ENCODE measurements around the gene KCNN2.
"Not testable (repeated sequence)": the region's sequence is repeated elsewhere in the genome, so short reads cannot be mapped to it uniquely, and the experiment has no call there.

KCNN2 gene

DNA sequence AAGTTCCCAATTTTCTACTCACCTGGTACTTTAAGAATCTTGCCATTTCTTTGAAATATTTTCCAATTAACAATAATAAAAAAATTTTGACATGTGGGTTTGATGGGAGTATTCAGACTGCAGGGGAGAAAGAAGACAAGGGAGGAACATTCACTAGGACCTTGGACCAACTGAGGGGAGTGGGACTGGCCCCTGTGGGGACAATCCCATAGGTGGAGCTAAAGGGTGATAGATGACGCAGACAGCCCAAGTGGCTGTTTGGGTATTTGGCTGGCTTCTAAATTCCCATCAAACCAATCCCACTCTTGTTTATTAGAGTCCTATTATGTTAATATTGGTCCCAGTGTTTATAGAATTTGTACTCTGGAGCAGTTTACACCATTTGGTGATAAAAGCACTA, 65.3 kb downstream of the KCNN2 start:
- DNase-seq, result no peak

- no peak for DNase-seq
Measured at GRCh38 chr5:114430532-114430931, 68.7 kb downstream of the KCNN2 start.

GRCh38 chr5:114432684-114433083, 70.8 kb downstream of the KCNN2 start:
- not testable (repeated sequence) for DNase-seq

- no peak for DNase-seq
Measured at GRCh38 chr5:114434396-114435219, 72.7 kb downstream of the KCNN2 start.

DNA sequence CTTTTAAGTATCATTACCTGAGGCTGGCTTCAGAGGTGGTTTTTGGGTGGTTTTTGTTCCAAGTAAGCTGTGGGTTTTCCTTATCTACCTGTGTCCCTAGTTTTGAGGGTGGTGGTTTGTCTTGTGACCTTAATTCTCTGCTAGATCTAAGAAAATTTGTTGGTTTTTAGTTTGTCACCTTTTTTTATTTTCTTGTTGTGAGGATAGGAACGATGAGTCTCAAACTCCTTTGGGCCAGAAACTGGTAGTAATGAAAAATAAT, 73.3 kb downstream of the KCNN2 start:
- no peak for DNase-seq

GRCh38 chr5:114435885-114436299, 74.0 kb downstream of the KCNN2 start:
- DNase-seq, result no peak

- DNase-seq, result no peak
Measured at GRCh38 chr5:114437936-114438335, 76.1 kb downstream of the KCNN2 start.

GRCh38 chr5:114438471-114438870, 76.6 kb downstream of the KCNN2 start:
- DNase-seq, result no peak

- no peak for DNase-seq
Measured at GRCh38 chr5:114447084-114447773, 85.4 kb downstream of the KCNN2 start.

- DNase-seq, result no peak
Measured at GRCh38 chr5:114448481-114448880, 86.6 kb downstream of the KCNN2 start.

- peak; percentile 1 for DNase-seq
Measured at GRCh38 chr5:114449860-114450421, 88.1 kb downstream of the KCNN2 start.

GRCh38 chr5:114450437-114450836, 88.6 kb downstream of the KCNN2 start:
- no peak for DNase-seq

- no peak for DNase-seq
Measured at GRCh38 chr5:114458726-114459125, 96.9 kb downstream of the KCNN2 start.

DNA sequence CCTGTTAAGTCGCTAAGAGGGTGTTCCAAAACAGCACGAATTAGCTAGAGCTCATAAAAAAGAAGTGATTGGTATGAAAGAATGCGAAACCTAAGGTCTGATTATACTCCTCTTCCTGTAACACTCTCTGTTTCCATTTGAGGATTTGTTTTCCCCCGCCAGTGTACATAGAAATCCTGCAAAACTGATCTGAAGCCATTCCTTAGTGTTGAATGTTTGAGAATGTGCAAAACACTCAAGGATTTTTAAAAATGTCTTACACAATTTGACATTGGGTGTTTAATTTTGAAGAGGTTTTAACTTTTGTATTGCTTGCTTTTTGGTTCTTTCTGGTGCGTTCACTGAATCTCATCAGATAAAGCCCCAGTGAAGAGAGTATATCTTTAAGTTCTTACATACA, 105.3 kb downstream of the KCNN2 start:
- no peak for DNase-seq

GRCh38 chr5:114467729-114468128, 105.9 kb downstream of the KCNN2 start:
- DNase-seq, result no peak

- no peak for DNase-seq
Measured at GRCh38 chr5:114469372-114469771, 107.5 kb downstream of the KCNN2 start.

GRCh38 chr5:114471529-114471928, 109.7 kb downstream of the KCNN2 start:
- DNase-seq, result no peak

GRCh38 chr5:114473541-114473940, 111.7 kb downstream of the KCNN2 start:
- no peak for DNase-seq

- DNase-seq, result no peak
Measured at GRCh38 chr5:114477816-114478334, 116.0 kb downstream of the KCNN2 start.

DNA sequence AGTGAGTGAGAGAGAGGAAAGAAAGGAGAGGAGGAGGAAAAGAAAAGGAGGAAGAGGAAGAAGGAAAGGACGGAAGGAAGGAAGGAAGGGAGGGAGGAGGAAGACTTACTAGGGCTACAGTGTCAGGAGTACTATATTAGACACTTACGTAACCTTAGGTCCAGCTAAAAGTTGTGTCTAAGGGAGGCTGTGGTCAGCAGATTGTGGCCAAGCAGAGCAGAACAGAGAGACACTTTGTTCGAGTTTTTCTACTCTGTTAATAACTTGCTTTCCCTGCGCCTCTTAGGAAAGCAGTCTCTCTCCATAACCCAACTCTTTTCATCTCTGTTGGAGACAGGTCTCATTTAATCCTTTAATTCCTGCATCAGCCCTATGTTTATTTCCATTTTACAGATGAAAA, 138.9 kb downstream of the KCNN2 start:
- no peak for DNase-seq

DNA sequence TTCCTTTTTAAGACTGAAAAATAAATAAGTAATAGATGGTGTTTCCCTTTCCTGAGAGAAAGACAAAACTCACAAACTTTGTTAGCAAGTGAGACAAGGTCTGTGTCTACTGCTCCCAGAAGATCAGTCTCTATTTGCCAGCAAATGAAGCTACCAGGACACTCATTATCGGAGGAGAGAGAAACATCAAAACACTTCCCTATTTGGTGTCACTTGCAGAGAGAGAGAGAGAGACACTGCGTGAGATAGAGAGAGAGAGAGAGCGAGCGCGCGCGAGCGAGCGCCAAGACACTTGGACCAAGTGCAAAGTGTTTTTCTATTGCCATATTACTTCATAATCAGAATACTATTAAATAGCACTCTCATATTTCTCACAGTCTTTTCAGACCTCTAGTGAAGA, 142.7 kb downstream of the KCNN2 start:
- no peak for DNase-seq

DNA sequence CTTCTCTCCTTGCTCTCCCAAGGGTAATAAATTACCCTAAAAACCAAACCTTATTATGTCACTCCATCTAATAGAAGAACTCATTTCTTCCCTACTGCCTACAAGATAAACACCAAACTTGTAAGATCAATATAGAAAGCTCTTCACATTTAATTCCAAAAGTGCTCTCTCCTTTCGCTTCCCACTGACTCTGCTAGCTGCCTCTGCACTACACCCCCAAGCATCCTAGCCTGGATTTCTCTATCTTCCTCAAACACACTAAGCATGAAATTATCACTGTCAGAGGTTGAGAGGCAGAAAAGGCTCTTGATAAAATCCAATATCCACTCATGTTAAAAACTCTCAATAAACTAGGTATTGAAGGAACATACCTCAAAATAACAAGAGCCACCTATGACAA, 162.4 kb downstream of the KCNN2 start:
- no peak for DNase-seq

DNA sequence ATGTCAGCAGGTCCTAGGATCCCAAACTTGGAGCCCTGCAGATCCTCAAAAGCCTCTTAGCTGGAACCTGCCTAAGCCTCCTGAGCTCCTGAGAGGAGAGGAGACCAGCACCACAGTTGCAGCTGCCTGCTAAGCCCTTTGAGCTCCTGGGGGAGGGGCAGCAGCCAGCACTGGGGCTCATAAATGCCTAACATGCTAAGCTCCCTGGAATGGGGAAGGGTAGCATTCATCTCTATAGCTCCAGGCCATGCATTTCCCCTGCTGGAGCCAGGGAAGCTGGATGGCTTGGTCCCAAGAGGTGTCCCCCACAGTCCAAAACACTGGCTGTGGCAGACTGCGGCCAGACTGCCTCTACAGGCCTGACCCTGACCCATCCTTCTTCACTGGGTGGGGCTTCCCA, 182.7 kb downstream of the KCNN2 start:
- DNase-seq, result no peak
